Activated T-helper 1 cell treated with anti-CD3 and anti-CD28 coated beads, Interleukin-12 subunit alpha, Interleukin-12 subunit beta, Interleukin-2, Interleukin-4 antibody, amounts not matched to agents 30 ng/mL and 10 ng/mL and 1 ng/mL, durations not matched to agents 14 hours and 24 hours and 36 hours (primary cell): ENCODE results near the gene SERPINB6. TPM values are rescaled to one million over a fixed set of nuclear protein-coding genes. Genes with fewer than 3 reads are reported as not detected.
"Not testable (repeated sequence)": the region's sequence is repeated elsewhere in the genome, so short reads cannot be mapped to it uniquely, and the experiment has no call there.

Experiments
- DNase-seq: peaks from one replicate; pipeline ENCODE4 v3.0.0; 2021; ENCODE audit warnings: low spot score
- H3K27ac Mint-ChIP-seq: one replicate; pipeline ENCODE4 v1.8.0; 2021; ENCODE audit warnings: mild to moderate bottlenecking, mixed read lengths
- H3K27me3 Mint-ChIP-seq: one replicate; pipeline ENCODE4 v1.8.0; 2022; ENCODE audit warnings: mild to moderate bottlenecking, moderate library complexity, mixed read lengths; ENCODE audit not compliant: insufficient read depth
- H3K36me3 Mint-ChIP-seq: one replicate; pipeline ENCODE4 v1.8.0; 2021; ENCODE audit warnings: low read depth, mixed read lengths
- H3K4me1 Mint-ChIP-seq: one replicate; pipeline ENCODE4 v1.8.0; 2021; ENCODE audit warnings: low read depth, mixed read lengths
- H3K4me3 Mint-ChIP-seq: one replicate; pipeline ENCODE4 v1.8.0; 2021; ENCODE audit warnings: mild to moderate bottlenecking, moderate library complexity, mixed read lengths
- H3K9me3 Mint-ChIP-seq: one replicate; pipeline ENCODE4 v1.8.0; 2021; ENCODE audit warnings: mixed read lengths
- intact Hi-C: fragments of 100-400 bp; cut with micrococcal nuclease; formaldehyde crosslinking; loops from one replicate; pipeline ENCODE4 v1.15.1; 2024
- total RNA-seq: library from RNA; stranded (reverse); gene quantifications from 2 replicates; pipeline ENCODE4 v1.2.3, GENCODE V29; 2022

The SERPINB6 gene
- total RNA-seq, 1 donor from 2014 or later, result 34.9 TPM

DNA sequence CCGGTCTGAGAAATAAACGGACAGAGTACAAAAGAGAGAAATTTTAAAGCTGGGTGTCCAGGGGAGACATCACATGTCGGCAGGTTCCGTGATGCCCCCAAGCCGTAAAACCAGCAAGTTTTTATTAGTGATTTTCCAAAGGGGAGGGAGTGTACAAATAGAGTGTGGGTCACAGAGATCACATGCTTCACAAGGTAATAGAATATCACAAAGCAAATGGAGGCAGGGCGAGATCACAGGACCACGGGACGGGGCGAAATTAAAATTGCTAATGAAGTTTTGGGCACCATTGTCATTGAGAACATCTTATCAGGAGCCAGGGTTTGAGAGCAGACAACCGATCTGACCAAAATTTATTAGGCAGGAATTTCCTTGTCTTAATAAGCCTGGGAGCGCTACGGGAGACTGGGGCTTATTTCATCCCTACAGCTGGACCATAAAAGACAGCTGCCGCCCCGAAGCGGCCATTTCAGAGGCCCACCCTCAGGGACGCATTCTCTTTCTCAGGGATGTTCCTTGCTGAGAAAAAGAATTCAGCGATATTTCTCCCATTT lies 37.4 kb upstream of the SERPINB6 start:
- H3K9me3 Mint-ChIP-seq, result peaks cover 38% of the 10 kb centered on the region
- not testable (repeated sequence) for H3K27me3 Mint-ChIP-seq, H3K4me1 Mint-ChIP-seq

DNA sequence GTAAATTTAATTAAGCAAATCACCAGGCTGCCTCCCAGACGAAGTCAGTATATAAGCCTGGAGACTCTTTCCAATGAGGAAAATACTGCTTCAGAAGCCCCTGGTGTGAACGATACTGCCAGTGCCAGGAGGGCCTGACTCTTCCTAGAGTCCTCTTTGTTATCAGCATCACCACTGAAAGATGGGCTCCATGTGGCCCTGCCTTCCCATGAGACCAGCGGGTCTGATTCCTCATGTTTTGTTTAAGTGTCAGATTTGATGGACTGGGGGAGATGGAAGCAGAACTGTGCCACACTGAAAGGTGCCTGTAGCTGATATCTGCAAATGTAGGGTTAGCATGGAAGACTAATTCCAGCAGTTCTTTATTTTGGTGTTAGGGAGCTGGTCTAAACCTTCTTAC lies 36.2 kb upstream of the SERPINB6 start:
- Mint-ChIP-seq H3K9me3 (peaks cover 33% of the 10 kb centered on the region), H3K4me1 (peaks cover 7% of the 10 kb centered on the region), H3K4me3 (no peak overlapping the region), H3K27ac (no peak overlapping the region), H3K36me3 (peaks cover 77% of the 10 kb centered on the region), H3K27me3 (no peaks in the 10 kb centered on the region)
- no peak for DNase-seq
- intact Hi-C loops, result no loop called here

More for the DNA sequence above, 37.4 kb upstream of the SERPINB6 start:
- H3K27ac Mint-ChIP-seq, intact Hi-C loops, H3K4me3 Mint-ChIP-seq, DNase-seq: not testable (repeated sequence)
- peaks cover 80% of the 10 kb centered on the region for H3K36me3 Mint-ChIP-seq

DNA sequence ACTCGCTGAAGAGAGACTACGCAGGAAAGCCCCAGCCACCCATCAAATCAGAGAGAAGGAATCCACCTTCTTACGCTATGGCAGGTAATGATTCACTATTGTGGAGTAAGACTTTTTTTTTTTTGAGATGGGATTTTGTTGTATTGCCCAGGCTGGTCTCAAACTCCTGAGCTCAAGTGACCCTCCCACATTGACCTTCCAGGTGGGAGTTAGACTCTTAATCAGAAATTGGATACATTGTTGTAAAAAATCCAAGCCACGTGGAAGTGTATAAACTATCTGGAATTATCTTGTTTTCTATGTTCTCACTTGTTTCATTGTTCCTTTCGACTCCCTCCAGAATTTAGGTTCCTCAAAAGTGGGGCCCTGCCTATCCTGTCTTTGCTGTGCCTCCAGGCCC lies 35.1 kb upstream of the SERPINB6 start:
- H3K9me3 Mint-ChIP-seq, result peaks cover 23% of the 10 kb centered on the region

DNA sequence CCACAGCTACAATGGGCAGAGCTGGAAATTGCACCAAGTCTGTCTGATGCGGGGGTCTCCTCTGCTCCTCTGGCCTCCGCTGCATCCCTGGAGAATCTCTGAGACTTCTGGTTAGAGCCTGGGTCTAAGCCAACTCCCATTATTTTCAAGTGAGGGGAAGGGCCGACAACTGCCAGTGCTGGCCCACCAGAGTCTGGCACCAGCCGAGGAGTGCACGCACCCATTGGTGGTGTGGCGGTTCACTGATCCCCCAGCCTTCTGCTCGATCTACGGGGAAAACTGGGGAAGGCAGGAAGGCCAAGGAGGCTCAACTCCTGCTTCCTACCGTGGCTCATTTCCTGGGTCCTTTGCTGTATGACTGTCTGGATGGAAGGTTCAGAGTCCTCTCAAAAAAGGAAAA lies 34.5 kb upstream of the SERPINB6 start:
- H3K4me1 Mint-ChIP-seq, result peaks cover 23% of the 10 kb centered on the region
- DNase-seq, result no peak
- no peaks in the 10 kb centered on the region for H3K27me3 Mint-ChIP-seq
- no peak overlapping the region for H3K27ac Mint-ChIP-seq
- intact Hi-C loops, result no loop called here
- peaks cover 17% of the 10 kb centered on the region for H3K9me3 Mint-ChIP-seq
- H3K36me3 Mint-ChIP-seq, result peaks cover 64% of the 10 kb centered on the region
- no peak overlapping the region for H3K4me3 Mint-ChIP-seq

More for the DNA sequence above, 35.1 kb upstream of the SERPINB6 start:
- Mint-ChIP-seq H3K36me3 (peaks cover 70% of the 10 kb centered on the region), H3K27me3 (no peaks in the 10 kb centered on the region), H3K27ac (no peak overlapping the region), H3K4me3 (no peak overlapping the region), H3K4me1 (peaks cover 18% of the 10 kb centered on the region)
- no peak for DNase-seq
- intact Hi-C loops, result no loop called here

DNA sequence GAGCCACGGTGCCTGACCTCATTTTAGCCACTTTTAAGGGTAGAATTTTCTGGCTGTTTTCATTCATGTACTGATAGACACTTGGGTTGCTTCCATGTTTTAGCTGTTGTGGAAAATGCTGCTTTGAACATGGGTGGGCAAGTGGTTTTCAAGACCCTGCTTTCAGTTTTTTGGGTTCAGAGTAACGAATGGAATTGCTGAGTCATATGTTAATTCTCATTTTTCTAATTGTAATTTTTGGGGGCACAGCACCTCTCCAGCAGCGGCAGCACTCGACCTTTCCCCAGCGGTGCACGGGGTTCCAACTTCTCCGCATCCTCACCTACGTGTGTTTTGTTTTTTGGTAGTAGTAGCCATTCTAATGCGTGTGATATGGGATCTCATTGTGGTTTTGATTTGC lies 33.7 kb upstream of the SERPINB6 start:
- intact Hi-C loops, result no loop called here
- Mint-ChIP-seq H3K36me3 (peaks cover 56% of the 10 kb centered on the region), H3K27me3 (no peaks in the 10 kb centered on the region), H3K4me3 (no peak overlapping the region), H3K4me1 (peaks cover 23% of the 10 kb centered on the region), H3K27ac (no peak overlapping the region), H3K9me3 (peaks cover 9% of the 10 kb centered on the region)
- DNase-seq, result no peak

DNA sequence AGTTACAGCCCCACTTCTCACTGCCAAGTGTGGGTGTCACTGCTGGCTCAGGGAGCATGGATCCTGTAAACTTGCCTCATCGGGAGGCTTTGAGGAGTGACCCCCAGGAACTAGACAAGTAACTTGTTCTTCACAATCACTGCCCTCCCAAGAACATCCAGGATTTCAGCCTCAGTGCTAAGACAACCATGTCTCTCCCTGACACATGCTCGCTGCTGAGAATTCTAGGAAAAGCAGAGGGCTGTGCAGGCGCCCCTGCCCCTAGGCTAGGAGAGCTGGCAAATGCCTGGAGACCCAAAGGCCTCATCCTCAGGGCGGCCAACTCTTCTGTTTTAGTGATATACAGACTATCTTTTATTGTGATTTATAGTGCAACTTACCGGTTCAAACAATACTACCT lies 31.9 kb upstream of the SERPINB6 start:
- H3K4me3 Mint-ChIP-seq, H3K9me3 Mint-ChIP-seq, DNase-seq, H3K27me3 Mint-ChIP-seq, intact Hi-C loops: not testable (repeated sequence)
- Mint-ChIP-seq H3K27ac (peak overlapping the region; percentile 34), H3K4me1 (peaks cover 35% of the 10 kb centered on the region), H3K36me3 (peaks cover 39% of the 10 kb centered on the region)

DNA sequence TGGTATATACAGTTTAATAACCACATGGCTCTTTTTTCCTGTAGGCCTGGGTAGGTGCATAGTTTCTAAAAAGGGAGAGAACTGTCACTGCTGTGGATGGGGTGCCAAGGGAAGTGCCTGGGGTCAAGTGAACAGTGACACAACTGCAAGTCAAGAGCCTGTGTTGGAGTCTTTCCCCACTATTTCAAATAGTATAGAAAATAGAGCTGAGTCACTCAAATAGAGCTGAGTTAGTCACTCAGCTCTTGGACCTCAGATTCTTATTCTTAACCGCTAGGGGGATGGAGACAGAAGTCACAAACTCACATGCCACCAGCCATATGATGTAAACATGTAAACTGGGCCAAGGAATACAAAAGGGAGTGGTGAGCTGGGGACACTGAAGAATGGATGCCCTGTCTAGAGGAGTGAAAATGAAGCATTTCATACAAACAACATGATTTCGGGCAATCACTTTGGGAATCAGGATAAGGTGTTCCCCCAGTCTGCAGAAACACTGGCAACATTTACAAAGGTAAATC lies 30.5 kb upstream of the SERPINB6 start:
- peak overlapping the region; percentile 72 for H3K4me3 Mint-ChIP-seq
- DNase-seq, result no peak
- H3K4me1 Mint-ChIP-seq, result peaks cover 38% of the 10 kb centered on the region
- no peaks in the 10 kb centered on the region for H3K27me3 Mint-ChIP-seq
- H3K36me3 Mint-ChIP-seq, result peaks cover 29% of the 10 kb centered on the region
- intact Hi-C loops, result no loop called here
- no peak overlapping the region for H3K27ac Mint-ChIP-seq
- no peaks in the 10 kb centered on the region for H3K9me3 Mint-ChIP-seq

DNA sequence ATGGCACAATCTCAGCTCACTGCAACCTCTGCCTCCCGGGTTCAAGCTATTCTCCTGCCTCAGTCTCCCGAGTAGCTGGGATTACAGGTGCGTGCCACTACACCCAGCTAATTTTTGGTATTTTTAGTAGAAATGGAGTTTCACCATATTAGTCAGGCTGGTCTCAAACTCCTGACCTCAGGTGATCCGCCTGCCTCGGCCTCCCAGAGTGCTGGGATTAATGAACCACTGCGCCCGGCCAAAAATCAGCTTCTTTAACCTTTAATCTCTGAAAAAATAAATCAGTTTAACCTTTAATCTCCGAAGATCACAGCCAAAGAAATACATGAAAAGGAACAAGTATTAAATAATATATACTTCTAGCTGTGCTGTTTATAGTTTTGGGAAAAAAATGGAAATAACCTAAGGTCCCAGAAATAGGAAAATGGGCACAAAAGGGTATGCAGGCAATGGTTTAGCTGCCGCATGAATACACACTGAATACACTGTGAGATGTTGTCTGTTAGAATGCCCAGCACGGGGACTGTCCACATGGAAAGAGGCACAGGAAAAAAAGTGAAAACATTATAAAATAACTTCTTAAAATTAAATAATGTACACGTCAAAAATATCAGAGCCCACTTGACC lies 29.9 kb upstream of the SERPINB6 start:
- Mint-ChIP-seq H3K4me3 (peak overlapping the region; percentile 90), H3K27me3 (no peaks in the 10 kb centered on the region), H3K4me1 (peaks cover 38% of the 10 kb centered on the region), H3K9me3 (no peaks in the 10 kb centered on the region), H3K36me3 (peaks cover 24% of the 10 kb centered on the region), H3K27ac (no peak overlapping the region)
- no peak for DNase-seq
- intact Hi-C loops, result no loop called here

DNA sequence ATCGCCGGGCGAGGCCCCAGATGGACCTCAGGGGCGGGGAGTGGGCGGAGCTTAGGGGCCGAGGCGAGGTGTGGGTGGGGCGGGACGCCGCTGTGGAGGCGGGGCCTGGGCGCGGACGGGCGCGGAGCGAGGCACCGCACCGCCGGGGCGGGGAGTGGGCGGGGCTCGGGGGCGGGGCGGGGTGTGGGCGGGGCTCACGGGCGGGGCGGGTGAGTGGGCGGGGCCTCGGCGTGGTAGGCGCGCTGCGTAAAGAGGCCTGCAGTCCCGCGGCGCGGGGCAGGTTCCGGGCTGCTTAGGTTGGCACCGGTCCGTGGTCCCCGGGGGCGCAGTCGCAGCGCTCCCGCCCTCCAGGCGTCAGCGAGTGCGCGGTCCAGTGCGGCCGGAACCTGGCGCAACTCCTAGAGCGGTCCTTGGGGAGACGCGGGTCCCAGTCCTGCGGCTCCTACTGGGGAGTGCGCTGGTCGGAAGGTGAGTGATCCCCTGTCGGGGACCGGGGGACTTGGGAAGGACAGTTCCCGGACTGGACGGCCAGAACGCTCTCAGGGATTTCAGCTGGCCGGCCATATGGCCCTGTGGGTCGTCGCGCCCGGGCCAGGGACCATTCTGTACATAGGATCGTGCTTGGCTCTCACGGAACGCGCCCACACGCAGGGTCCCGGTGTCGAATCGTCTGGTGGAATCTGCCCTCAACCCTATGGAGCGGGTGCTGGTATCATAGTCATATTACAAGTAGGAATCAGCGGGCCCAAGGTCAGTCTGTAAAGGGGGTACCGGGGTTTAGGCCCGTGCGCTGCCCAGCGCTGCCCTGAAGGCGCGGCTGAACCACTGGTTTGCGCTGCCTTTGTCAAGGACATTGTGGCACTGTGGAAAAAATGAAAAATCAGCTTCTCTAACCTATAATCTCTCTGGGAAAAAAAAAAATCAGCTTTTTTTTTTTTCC lies 28.5 kb upstream of the SERPINB6 start, which contains the start of gene NQO2:
Gene NQO2 (plus strand): TSS at position 277 of the 940 bp plus-strand sequence. CDS start 6,659 bp downstream, outside the sequence.
- H3K9me3 Mint-ChIP-seq, result no peaks in the 10 kb centered on the region
- intact Hi-C loops, result loop anchor here (1.0 to 10.0 kb wide), 10 partner anchors 11 to 1135 kb away; partner anchors contain the start of genes BPHL, ECI2, GMDS and PSMG4
- H3K36me3 Mint-ChIP-seq, result peaks cover 12% of the 10 kb centered on the region
- H3K4me3 Mint-ChIP-seq, result peak within 1 kb of the TSS; percentile 90
- peak within 1 kb of the TSS; percentile 90 for H3K27ac Mint-ChIP-seq
- peaks cover 38% of the 10 kb centered on the region for H3K4me1 Mint-ChIP-seq
- peak; percentile 83 for DNase-seq
- H3K27me3 Mint-ChIP-seq, result peaks cover 3% of the 10 kb centered on the region

DNA sequence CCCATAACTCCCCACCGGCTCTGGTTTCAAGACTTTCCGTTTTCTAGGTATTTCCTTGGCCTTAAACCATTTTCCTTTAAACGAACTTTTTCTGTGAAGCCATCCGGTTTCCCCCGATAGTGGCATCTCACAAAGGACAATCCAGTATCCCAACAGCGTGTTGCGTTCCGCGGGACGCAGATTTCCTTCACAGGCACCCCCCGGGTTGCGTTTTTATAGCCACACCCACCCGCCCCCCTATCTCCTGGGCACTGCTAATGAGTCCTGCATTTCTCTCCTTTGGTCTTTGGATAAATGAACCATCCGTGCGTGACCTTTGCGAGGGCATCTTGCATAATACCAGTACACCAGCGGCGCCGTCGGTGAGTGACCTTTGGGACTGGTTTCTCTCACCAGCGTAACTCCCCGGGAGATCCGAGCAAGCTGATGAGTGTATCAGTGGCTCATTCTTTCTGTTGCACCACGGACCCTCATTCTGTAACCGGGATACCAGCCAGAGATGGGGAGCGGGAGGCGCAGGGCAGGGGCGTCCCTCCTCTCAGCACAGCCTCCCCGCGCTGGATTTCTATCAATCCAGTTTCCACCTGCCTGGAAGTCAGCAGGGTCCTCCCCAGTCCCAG lies 27.7 kb upstream of the SERPINB6 start:
- no peak for DNase-seq
- H3K9me3 Mint-ChIP-seq, result no peaks in the 10 kb centered on the region
- peak overlapping the region; percentile 90 for H3K27ac Mint-ChIP-seq
- H3K4me1 Mint-ChIP-seq, result peaks cover 38% of the 10 kb centered on the region
- peaks cover 3% of the 10 kb centered on the region for H3K27me3 Mint-ChIP-seq
- intact Hi-C loops, result loop anchor here (1.0 to 10.0 kb wide), 10 partner anchors 10 to 1136 kb away; partner anchors contain the start of genes BPHL, ECI2, GMDS and PSMG4
- peaks cover 7% of the 10 kb centered on the region for H3K36me3 Mint-ChIP-seq
- peak overlapping the region; percentile 90 for H3K4me3 Mint-ChIP-seq

DNA sequence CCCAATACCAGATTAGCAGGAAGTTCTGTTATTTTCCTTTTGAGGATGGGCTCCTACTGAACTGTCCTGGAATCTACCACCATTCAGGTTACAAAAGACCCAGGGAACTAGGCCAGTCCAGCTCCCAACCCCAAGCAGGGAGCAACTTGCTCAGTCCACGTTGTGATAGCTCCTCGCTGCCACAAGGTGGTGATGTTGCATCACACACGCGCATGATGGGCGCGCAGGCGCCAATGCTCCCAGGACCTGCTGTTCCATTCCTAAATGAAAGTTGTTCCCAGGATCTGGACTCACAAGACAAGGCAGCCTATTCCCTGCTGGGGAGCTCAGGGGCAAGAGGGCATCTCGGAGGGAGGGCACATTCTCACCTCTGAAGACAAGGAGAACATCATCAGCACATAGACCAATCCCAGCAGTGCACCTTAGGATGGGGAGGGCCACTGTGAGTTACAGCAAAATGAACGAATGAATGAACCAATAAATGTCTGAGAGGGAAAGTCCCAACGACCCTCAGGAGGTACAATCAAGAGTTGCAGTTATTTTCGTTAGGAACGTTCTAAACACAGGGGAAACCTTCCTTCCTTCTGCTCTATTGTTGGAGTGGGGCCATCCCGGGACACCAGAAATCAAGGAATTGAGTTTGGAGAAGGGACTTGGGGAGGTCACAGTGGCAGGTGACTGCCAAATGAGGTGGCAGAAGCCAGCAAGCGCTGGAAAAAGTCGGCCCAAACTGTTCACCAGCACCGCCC lies 27.1 kb upstream of the SERPINB6 start:
- peaks cover 38% of the 10 kb centered on the region for H3K4me1 Mint-ChIP-seq
- DNase-seq, result peak; percentile 44
- not testable (repeated sequence) for H3K27me3 Mint-ChIP-seq

More for the DNA sequence above, 27.1 kb upstream of the SERPINB6 start:
- H3K4me3 Mint-ChIP-seq, result peak overlapping the region; percentile 90
- H3K27ac Mint-ChIP-seq, result peak overlapping the region; percentile 90
- not testable (repeated sequence) for H3K36me3 Mint-ChIP-seq, H3K9me3 Mint-ChIP-seq
- intact Hi-C loops, result loop anchor here (5.0 to 10.0 kb wide), 3 partner anchors 734 to 1136 kb away; partner anchors contain the start of genes ECI2 and GMDS
